PC-9 (cell line): Measurements from ENCODE around the gene PRRT1B.

Experiments used
- CTCF ChIP-seq: fragments of 200-600 bp; sonication (generic); conservative IDR thresholded peaks from 2 replicates; pipeline ENCODE4 v1.6.1; 2017; ENCODE audit warnings: mixed run types, antibody characterized with exemption, mild to moderate bottlenecking, moderate library complexity
- EZH2 ChIP-seq: fragments of 200-600 bp; sonication (generic); IDR thresholded peaks from 2 replicates; pipeline ENCODE4 v1.8.0; 2017; ENCODE audit warnings: antibody characterized with exemption, low read depth

GRCh38 chr9:131520503-131520902 lies 24.8 kb upstream of the PRRT1B start:
- TF ChIP-seq CTCF (no peak), EZH2 (no peak)
